HepG2 (cell line): ENCODE data around the gene SRCAP. TPM values are rescaled to one million over a fixed set of nuclear protein-coding genes. Genes with fewer than 3 reads are reported as not detected.

Experiments
- ATAD3A ChIP-seq: sonication (generic); formaldehyde crosslinking; IDR thresholded peaks from 2 replicates; pipeline ENCODE4 v1.4.0; 2020; ENCODE audit warnings: missing genetic modification reagents
- JUN ChIP-seq: sonication (generic); formaldehyde crosslinking; IDR thresholded peaks from 2 replicates; pipeline ENCODE4 v1.4.0; 2020; ENCODE audit warnings: mild to moderate bottlenecking, missing genetic modification reagents
- KMT2A ChIP-seq: sonication (generic); formaldehyde crosslinking; IDR thresholded peaks from 2 replicates; pipeline ENCODE4 v1.4.0; 2020; ENCODE audit warnings: missing genetic modification reagents
- LCORL ChIP-seq, 2 experiments: fragments of 450-650 bp in 1 of 2; sonication (generic) in 1 of 2; formaldehyde crosslinking in 1 of 2; IDR thresholded peaks; 2 replicates each; pipeline versions ENCODE4 v1.5.0 to v1.6.1; 2017 to 2020; ENCODE audit warnings: antibody characterized with exemption in 1 of 2, missing genetic modification reagents in 1 of 2
- MEF2D ChIP-seq: sonication (generic); formaldehyde crosslinking; IDR thresholded peaks from 2 replicates; pipeline ENCODE4 v1.5.1; 2020; ENCODE audit warnings: mild to moderate bottlenecking, missing genetic modification reagents
- SALL2 ChIP-seq: sonication (generic); formaldehyde crosslinking; IDR thresholded peaks from 2 replicates; pipeline ENCODE4 v1.8.1; 2023; ENCODE audit warnings: mild to moderate bottlenecking, missing genetic modification reagents, inconsistent platforms
- SP1 ChIP-seq, 2 experiments: fragments of 450-650 bp in 1 of 2; sonication (generic) in 1 of 2; formaldehyde crosslinking in 1 of 2; IDR thresholded peaks; 2 replicates each; pipeline versions ENCODE4 v1.4.0 to v1.6.1; 2016 to 2020; ENCODE audit warnings: missing genetic modification reagents in 1 of 2
- TBP ChIP-seq: sonication (generic); formaldehyde crosslinking; IDR thresholded peaks from 2 replicates; pipeline ENCODE4 v1.5.0; 2020; ENCODE audit warnings: missing genetic modification reagents
- TMF1 ChIP-seq: sonication (generic); formaldehyde crosslinking; IDR thresholded peaks from 2 replicates; pipeline ENCODE4 v1.8.1; 2022; ENCODE audit warnings: low read depth, missing genetic modification reagents
- U2AF2 ChIP-seq: fragments of 200-400 bp; formaldehyde crosslinking; IDR thresholded peaks from 2 replicates; pipeline ENCODE4 v1.6.1; 2017; ENCODE audit warnings: low read depth, mild to moderate bottlenecking, low read length
- ZNF121 ChIP-seq: sonication (generic); formaldehyde crosslinking; IDR thresholded peaks from 2 replicates; pipeline ENCODE4 v1.5.0; 2020; ENCODE audit warnings: mild to moderate bottlenecking, missing genetic modification reagents
- ZNF251 ChIP-seq: sonication (generic); formaldehyde crosslinking; IDR thresholded peaks from 2 replicates; pipeline ENCODE4 v1.9.0; 2021; ENCODE audit warnings: mild to moderate bottlenecking, missing genetic modification reagents
- ZNF674 ChIP-seq: sonication (generic); formaldehyde crosslinking; IDR thresholded peaks from 2 replicates; pipeline ENCODE4 v1.5.0; 2020; ENCODE audit warnings: low read depth, mild to moderate bottlenecking, missing genetic modification reagents
- ZNF879 ChIP-seq: sonication (generic); formaldehyde crosslinking; IDR thresholded peaks from 2 replicates; pipeline ENCODE4 v1.8.1; 2023; ENCODE audit warnings: missing genetic modification reagents
- polyA plus RNA-seq, 8 experiments: library from polyadenylated mRNA; depleted of rRNA in 3 of 8; stranded (reverse) in 7 of 8; unstranded in 1 of 8; fragments of >200 nt; fragmentation: Illumina TruSeq in 4 of 8; extraction: Trizol in 4 of 8; gene quantifications; 2 replicates each; pipeline versions ENCODE4 v1.2.1 to v1.2.3, GENCODE V29; 2011 to 2016; ENCODE audit warnings: low read depth in 4 of 8, missing spikeins in 1 of 8, mixed read lengths in 1 of 8; ENCODE audit not compliant: insufficient read depth in 1 of 8
- total RNA-seq, 5 experiments: library from RNA; depleted of rRNA; stranded (reverse); fragments of >200 nt; fragmentation: Illumina TruSeq; extraction: Trizol; gene quantifications; 2 replicates each; pipeline ENCODE4 v1.2.3, GENCODE V29; 2016; ENCODE audit warnings: low read depth in 1 of 5
- TF ChIP-seq, protein P1 (sequence below): sonication (generic); formaldehyde crosslinking; IDR thresholded peaks from 2 replicates; pipeline ENCODE4 v1.8.0; 2022; ENCODE audit warnings: missing genetic modification reagents, low read depth, mild to moderate bottlenecking, borderline replicate concordance
- TF ChIP-seq, protein P2 (sequence below): sonication (generic); formaldehyde crosslinking; IDR thresholded peaks from 2 replicates; pipeline ENCODE4 v1.4.0; 2020; ENCODE audit warnings: missing genetic modification reagents, borderline replicate concordance
- TF ChIP-seq, protein P3 (sequence below): IDR thresholded peaks from 2 replicates; pipeline ENCODE4 v1.6.1; 2016; ENCODE audit warnings: low read depth
- TF ChIP-seq, protein P4 (sequence below): IDR thresholded peaks from 2 replicates; pipeline ENCODE4 v1.6.1; 2016
- TF ChIP-seq, protein P5 (sequence below): sonication (generic); formaldehyde crosslinking; IDR thresholded peaks from 2 replicates; pipeline ENCODE4 v1.4.0; 2020; ENCODE audit warnings: mild to moderate bottlenecking, missing genetic modification reagents
- TF ChIP-seq, protein P6 (sequence below): sonication (generic); formaldehyde crosslinking; IDR thresholded peaks from 2 replicates; pipeline ENCODE4 v1.5.1; 2020; ENCODE audit warnings: mild to moderate bottlenecking, missing genetic modification reagents, moderate library complexity

SRCAP gene
- total and polyA plus RNA-seq, 2 of the 13 experiments (the other 11 are each of a cell fraction or from before 2014, with no cell fraction given), result 4.9 to 9.0 TPM

DNA sequence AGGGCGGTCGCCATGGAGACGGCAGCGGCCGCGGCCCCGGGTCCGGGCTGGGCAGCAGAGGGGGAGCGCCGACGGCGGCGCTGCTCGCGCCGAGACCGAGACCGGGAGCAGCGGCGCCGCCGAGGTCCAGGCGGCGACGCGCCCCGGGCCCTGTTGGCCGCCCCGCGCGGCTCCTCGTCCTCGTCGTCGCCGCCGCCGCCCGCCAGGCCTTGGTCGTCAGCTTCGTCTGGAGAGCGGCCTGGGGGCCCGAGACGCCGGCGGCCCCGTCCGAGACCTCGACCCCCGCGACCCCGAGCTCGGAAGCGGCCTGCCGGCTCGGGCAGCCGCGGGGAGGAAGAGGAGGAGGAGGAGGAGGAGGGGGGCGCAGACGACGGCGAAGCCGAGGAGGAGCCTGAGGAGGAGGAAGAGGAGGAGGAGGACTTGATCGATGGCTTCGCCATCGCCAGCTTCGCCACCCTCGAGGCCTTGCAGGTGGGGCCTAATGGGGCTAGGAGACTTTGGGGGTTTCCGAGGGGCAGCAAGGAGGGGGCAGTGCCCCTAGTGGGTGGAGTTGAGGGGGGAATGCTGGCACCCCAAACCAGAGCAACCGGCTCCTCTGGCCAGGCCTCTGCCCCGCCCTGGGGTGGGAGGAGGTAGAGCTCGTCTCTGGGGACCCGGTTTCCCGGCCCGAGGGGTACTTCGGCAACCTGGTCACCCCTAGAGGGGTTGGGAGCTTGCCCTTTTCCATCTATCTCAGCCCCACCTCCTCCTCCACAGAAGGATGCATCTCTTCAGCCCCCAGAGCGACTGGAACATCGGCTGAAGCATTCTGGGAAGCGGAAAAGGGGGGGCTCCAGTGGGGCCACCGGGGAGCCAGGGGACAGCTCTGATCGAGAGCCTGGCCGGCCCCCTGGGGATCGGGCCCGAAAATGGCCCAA lies 39.2 kb upstream of the SRCAP start (continued):
- TF ChIP-seq, protein P1, sequence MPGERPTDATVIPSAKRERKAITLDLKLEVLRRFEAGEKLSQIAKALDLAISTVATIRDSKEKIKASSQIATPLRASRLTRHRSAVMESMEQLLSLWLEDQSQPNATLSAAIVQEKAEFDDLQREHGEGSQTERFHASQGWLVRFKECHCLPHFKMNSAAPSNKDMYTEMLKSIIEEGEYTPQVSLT (CRISPR knock-in tag), result peak; percentile 67; the same call in 1 of the 2 replicates
- 0 out of 2 replicates have a peak, but pooled peaks have one; percentile 48 for TF ChIP-seq ZNF674 (CRISPR knock-in tag)
- TF ChIP-seq, protein P2, sequence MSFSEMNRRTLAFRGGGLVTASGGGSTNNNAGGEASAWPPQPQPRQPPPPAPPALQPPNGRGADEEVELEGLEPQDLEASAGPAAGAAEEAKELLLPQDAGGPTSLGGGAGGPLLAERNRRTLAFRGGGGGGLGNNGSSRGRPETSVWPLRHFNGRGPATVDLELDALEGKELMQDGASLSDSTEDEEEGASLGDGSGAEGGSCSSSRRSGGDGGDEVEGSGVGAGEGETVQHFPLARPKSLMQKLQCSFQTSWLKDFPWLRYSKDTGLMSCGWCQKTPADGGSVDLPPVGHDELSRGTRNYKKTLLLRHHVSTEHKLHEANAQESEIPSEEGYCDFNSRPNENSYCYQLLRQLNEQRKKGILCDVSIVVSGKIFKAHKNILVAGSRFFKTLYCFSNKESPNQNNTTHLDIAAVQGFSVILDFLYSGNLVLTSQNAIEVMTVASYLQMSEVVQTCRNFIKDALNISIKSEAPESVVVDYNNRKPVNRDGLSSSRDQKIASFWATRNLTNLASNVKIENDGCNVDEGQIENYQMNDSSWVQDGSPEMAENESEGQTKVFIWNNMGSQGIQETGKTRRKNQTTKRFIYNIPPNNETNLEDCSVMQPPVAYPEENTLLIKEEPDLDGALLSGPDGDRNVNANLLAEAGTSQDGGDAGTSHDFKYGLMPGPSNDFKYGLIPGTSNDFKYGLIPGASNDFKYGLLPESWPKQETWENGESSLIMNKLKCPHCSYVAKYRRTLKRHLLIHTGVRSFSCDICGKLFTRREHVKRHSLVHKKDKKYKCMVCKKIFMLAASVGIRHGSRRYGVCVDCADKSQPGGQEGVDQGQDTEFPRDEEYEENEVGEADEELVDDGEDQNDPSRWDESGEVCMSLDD (CRISPR knock-in tag), result no peak
- TF ChIP-seq KMT2A, result 0 out of 2 replicates have a peak, but pooled peaks have one; percentile 13
- no peak for TF ChIP-seq SALL2 (CRISPR knock-in tag)
- TF ChIP-seq, protein P3, sequence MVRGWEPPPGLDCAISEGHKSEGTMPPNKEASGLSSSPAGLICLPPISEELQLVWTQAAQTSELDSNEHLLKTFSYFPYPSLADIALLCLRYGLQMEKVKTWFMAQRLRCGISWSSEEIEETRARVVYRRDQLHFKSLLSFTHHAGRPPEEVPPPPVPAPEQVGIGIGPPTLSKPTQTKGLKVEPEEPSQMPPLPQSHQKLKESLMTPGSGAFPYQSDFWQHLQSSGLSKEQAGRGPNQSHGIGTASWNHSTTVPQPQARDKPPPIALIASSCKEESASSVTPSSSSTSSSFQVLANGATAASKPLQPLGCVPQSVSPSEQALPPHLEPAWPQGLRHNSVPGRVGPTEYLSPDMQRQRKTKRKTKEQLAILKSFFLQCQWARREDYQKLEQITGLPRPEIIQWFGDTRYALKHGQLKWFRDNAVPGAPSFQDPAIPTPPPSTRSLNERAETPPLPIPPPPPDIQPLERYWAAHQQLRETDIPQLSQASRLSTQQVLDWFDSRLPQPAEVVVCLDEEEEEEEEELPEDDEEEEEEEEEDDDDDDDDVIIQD (CRISPR knock-in tag), result no peak
- no peak for TF ChIP-seq JUN
- no peak for TF ChIP-seq ZNF121 (CRISPR knock-in tag)
- TF ChIP-seq, protein P4, sequence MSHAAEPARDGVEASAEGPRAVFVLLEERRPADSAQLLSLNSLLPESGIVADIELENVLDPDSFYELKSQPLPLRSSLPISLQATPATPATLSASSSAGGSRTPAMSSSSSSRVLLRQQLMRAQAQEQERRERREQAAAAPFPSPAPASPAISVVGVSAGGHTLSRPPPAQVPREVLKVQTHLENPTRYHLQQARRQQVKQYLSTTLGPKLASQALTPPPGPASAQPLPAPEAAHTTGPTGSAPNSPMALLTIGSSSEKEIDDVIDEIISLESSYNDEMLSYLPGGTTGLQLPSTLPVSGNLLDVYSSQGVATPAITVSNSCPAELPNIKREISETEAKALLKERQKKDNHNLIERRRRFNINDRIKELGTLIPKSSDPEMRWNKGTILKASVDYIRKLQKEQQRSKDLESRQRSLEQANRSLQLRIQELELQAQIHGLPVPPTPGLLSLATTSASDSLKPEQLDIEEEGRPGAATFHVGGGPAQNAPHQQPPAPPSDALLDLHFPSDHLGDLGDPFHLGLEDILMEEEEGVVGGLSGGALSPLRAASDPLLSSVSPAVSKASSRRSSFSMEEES (CRISPR knock-in tag), result no peak
- TF ChIP-seq MEF2D (CRISPR knock-in tag), result no peak
- TF ChIP-seq TMF1 (CRISPR knock-in tag), result no peak
- TF ChIP-seq LCORL (IDR thresholded peaks at IDR 0.05), result no peak
- TF ChIP-seq LCORL (CRISPR knock-in tag; IDR thresholded peaks at IDR 0.05), result no peak
- TF ChIP-seq ZNF879, result 0 out of 2 replicates have a peak, but pooled peaks have one; percentile 19
- TF ChIP-seq SP1 (IDR thresholded peaks at IDR 0.05), result no peak
- TF ChIP-seq SP1 (CRISPR knock-in tag; IDR thresholded peaks at IDR 0.05), result no peak
- TF ChIP-seq, protein P5, sequence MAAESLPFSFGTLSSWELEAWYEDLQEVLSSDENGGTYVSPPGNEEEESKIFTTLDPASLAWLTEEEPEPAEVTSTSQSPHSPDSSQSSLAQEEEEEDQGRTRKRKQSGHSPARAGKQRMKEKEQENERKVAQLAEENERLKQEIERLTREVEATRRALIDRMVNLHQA (CRISPR knock-in tag), result no peak
- TF ChIP-seq, protein P6, sequence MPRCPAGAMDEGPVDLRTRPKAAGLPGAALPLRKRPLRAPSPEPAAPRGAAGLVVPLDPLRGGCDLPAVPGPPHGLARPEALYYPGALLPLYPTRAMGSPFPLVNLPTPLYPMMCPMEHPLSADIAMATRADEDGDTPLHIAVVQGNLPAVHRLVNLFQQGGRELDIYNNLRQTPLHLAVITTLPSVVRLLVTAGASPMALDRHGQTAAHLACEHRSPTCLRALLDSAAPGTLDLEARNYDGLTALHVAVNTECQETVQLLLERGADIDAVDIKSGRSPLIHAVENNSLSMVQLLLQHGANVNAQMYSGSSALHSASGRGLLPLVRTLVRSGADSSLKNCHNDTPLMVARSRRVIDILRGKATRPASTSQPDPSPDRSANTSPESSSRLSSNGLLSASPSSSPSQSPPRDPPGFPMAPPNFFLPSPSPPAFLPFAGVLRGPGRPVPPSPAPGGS (CRISPR knock-in tag), result no peak
- no peak for TF ChIP-seq U2AF2
- TF ChIP-seq ZNF251 (CRISPR knock-in tag), result no peak
- no peak for TF ChIP-seq ATAD3A (CRISPR knock-in tag)
- TF ChIP-seq TBP (CRISPR knock-in tag), result no peak
